NB4 (cell line): Measurements from ENCODE around the gene SPECC1L.

Experiments used
- CTCF ChIP-seq: IDR thresholded peaks from one replicate; pipeline ENCODE4 v1.5.1; 2012; ENCODE audit warnings: low read depth, low read length
- MAX ChIP-seq: IDR thresholded peaks from 2 replicates; pipeline ENCODE4 v1.6.1; 2011; ENCODE audit warnings: low read depth, low read length
- POLR2A ChIP-seq: IDR thresholded peaks from 2 replicates; pipeline ENCODE4 v1.6.1; 2011; ENCODE audit warnings: mild to moderate bottlenecking; ENCODE audit not compliant: insufficient read length; ENCODE audit errors: extremely low read depth

GRCh38 chr22:24304062-24304675, 33.5 kb downstream of the SPECC1L start:
- TF ChIP-seq POLR2A: no peak
- TF ChIP-seq CTCF: no peak
- no peak for TF ChIP-seq MAX
